Right lobe of liver (tissue), 6 donors: ENCODE measurements around the gene SRRM5. TPM values are rescaled to one million over a fixed set of nuclear protein-coding genes. Genes with fewer than 3 reads are reported as not detected.
A peak's percentile ranks its signal among the peaks of the same experiment; 100 is the strongest.

Source experiments
- ATAC-seq, 4 donors: fragments of 200-7000 bp; cut with Tn5 transposase; one replicate each; pipeline ENCODE4 v1.9.1; 2020; ENCODE audit warnings: mild to moderate bottlenecking in 4 of 4, moderate library complexity in 4 of 4
- DNase-seq, 3 donors: peaks; one replicate each; pipeline ENCODE4 v3.0.0-alpha.2; 2020
- H3K27ac ChIP-seq, 3 donors: fragments of 200-600 bp; one replicate each; pipeline ENCODE4 v1.8.0; 2022
- H3K27me3 ChIP-seq, 2 donors: fragments of 200-600 bp; one replicate each; pipeline ENCODE4 v1.8.0; 2022
- H3K36me3 ChIP-seq, 4 donors: fragments of 200-600 bp; sonication (generic) in 1 of 4; one replicate each; pipeline versions ENCODE4 v1.5.1 to v1.8.0; 2017 to 2022; ENCODE audit warnings: control low read depth in 1 of 4
- H3K4me1 ChIP-seq, 4 donors: fragments of 200-600 bp; sonication (generic) in 1 of 4; one replicate each; pipeline versions ENCODE4 v1.5.1 to v1.8.0; 2017 to 2022; ENCODE audit warnings: control low read depth in 1 of 4
- H3K4me3 ChIP-seq, 3 donors: fragments of 200-600 bp; one replicate each; pipeline ENCODE4 v1.8.0; 2022
- H3K9me3 ChIP-seq, 4 donors: fragments of 200-600 bp; sonication (generic) in 1 of 4; one replicate each; pipeline versions ENCODE4 v1.5.1 to v1.8.0; 2017 to 2022; ENCODE audit warnings: control low read depth in 1 of 4
- CTCF ChIP-seq, 4 donors: fragments of 200-600 bp in 3 of 4; fragments of 450-650 bp in 1 of 4; IDR thresholded peaks; one replicate each; pipeline versions ENCODE4 v1.5.1 to v1.8.0; 2016 to 2022; ENCODE audit warnings: antibody characterized with exemption in 4 of 4, mild to moderate bottlenecking in 2 of 4
- POLR2A ChIP-seq: fragments of 450-650 bp; IDR thresholded peaks from one replicate; pipeline ENCODE4 v1.6.1; 2017; ENCODE audit warnings: antibody characterized with exemption, mild to moderate bottlenecking
- WGBS: methylation state at CpG from one replicate; pipeline ENCODE4 v1.1.6; 2018; ENCODE audit warnings: low coverage, low lambda C conversion rate; ENCODE audit not compliant: insufficient coverage; ENCODE audit errors: missing lambda C conversion rate; 5-methylcytosine and 5-hydroxymethylcytosine counted together
- intact Hi-C, 2 donors: fragments of 100-400 bp; cut with DNase I; formaldehyde crosslinking; loops; one replicate each; pipeline versions ENCODE4 v1.11.2 to v1.14.1; 2022
- total RNA-seq, 6 experiments: library from RNA; depleted of rRNA in 2 of 6; stranded (reverse); fragments of >200 nt in 2 of 6; fragmentation: NEBNext Ultra II Directional in 3 of 6; extraction: Animal tissue kit (Norgen Biotek cat#: 25700) in 3 of 6; gene quantifications; one replicate each; pipeline versions ENCODE4 v1.1.0 to v1.2.4, GENCODE V29; 2016 to 2023
- donor health status: DM: no; HTN: yes; CAD: no.
- donor health status: DM: no; HTN: no; CAD: no.
- donor health status: DM: no; HTN: no; CAD: no.
- donor health status: DM: no; HTN: yes; CAD: no.
- donor health status: DM: no; HTN: yes; CAD: no.

Gene SRRM5
- total RNA-seq, 6 experiments from 2014 or later: 0.09 to 0.37 (median 0.18) TPM; not detected in 1

GRCh38 chr19:43620061-43621001 is 8.4 kb downstream of the SRRM5 start:
- intact Hi-C loops: no loop called here
- 56% methylated on average over 15 of the region's 23 CpGs for WGBS
- DNase-seq: peak in 1 of 3 donors; percentile 84
- TF ChIP-seq POLR2A: no peak
- no peak for TF ChIP-seq CTCF (IDR thresholded peaks at IDR 0.05)
- H3K36me3 ChIP-seq: no peaks in the 10 kb centered on the region
- peaks cover 0 to 4% (median 0%) of the 10 kb centered on the region in 4 donors for H3K4me1 ChIP-seq
- H3K4me3 ChIP-seq: peak overlapping the region; percentile 85 to 99 (median 97)
- no peak for ATAC-seq
- no peaks in the 10 kb centered on the region for H3K9me3 ChIP-seq
- H3K27ac ChIP-seq: peak overlapping the region; percentile 82 to 93 (median 86)
- H3K27me3 ChIP-seq: no peaks in the 10 kb centered on the region

- intact Hi-C loops: no loop called here
- H3K27ac ChIP-seq: no peak overlapping the region
- H3K36me3 ChIP-seq: no peaks in the 10 kb centered on the region
- H3K4me3 ChIP-seq: no peak overlapping the region
- H3K9me3 ChIP-seq: no peaks in the 10 kb centered on the region
- ATAC-seq (no peak), DNase-seq (no peak)
- no peaks in the 10 kb centered on the region for H3K27me3 ChIP-seq
- H3K4me1 ChIP-seq: peaks cover 0 to 4% (median 0%) of the 10 kb centered on the region in 4 donors
- TF ChIP-seq POLR2A (no peak), CTCF (IDR thresholded peaks at IDR 0.05) (no peak)
- 62% methylated on average over 4 of the region's 4 CpGs for WGBS
Measured at GRCh38 chr19:43622070-43622469, 10.2 kb downstream of the SRRM5 start.

GRCh38 chr19:43622956-43623355 is 11.1 kb downstream of the SRRM5 start:
- no CpG with 5 or more reads among the region's 1 CpG for WGBS
- intact Hi-C loops: no loop called here
- Histone ChIP-seq H3K27ac (no peak overlapping the region), H3K27me3 (no peaks in the 10 kb centered on the region), H3K9me3 (no peaks in the 10 kb centered on the region), H3K4me3 (no peak overlapping the region), H3K36me3 (no peaks in the 10 kb centered on the region), H3K4me1 (peaks cover 0 to 4% (median 0%) of the 10 kb centered on the region in 4 donors)
- no peak for TF ChIP-seq CTCF (IDR thresholded peaks at IDR 0.05)
- TF ChIP-seq POLR2A: no peak
- ATAC-seq (no peak), DNase-seq (no peak)

DNA sequence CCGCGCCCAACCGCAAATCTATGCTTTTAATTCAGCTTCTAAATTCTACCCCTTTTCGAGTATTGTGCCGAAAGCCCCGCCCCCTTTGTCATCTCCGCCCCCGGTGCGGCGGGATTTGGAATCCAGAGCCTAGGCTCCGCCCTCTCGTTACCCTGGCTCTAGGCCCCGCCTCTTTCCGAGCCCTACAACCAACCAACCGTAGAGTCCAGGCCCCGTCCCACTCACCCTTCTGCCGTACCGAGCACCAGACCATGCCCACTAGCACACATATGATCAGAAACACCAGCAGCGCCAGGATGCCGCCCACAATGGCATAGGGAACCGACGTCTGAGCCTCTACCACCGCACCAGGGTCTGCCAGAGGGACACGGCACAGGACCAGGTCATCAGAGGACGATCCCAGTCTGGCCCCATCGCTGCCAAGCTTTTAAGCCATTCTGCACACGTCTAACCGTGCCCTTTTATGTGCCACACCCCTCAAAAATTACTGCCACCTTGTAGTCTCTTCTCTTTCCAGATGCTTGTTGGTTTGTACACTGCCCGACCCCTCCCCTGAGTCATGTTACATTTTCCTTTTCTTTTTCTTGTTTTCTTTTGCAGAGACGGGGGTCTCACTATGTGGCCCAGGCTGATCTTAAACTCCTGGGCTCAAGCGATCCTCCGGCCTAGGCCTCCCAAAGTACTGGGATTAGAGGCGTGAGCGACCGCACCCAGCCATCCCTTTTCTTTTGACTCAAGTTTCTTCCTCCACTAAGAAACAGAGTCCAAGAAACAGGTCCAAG is 12.2 kb downstream of the SRRM5 start:
- ATAC-seq: no peak
- intact Hi-C loops: no loop called here
- Histone ChIP-seq H3K27me3 (no peaks in the 10 kb centered on the region), H3K4me1 (peaks cover 0 to 4% (median 0%) of the 10 kb centered on the region in 4 donors), H3K4me3 (no peak overlapping the region), H3K9me3 (no peaks in the 10 kb centered on the region), H3K36me3 (no peaks in the 10 kb centered on the region), H3K27ac (no peak overlapping the region)
- no peak for DNase-seq
- 88% methylated on average over 29 of the region's 35 CpGs for WGBS
- no peak for TF ChIP-seq CTCF (IDR thresholded peaks at IDR 0.05)
- no peak for TF ChIP-seq POLR2A
